Lower leg skin (tissue), 3 donors: ENCODE measurements around the gene MYO1B.

Experiments
- CTCF ChIP-seq, 3 donors: fragments of 450-650 bp; IDR thresholded peaks; one replicate each; pipeline ENCODE4 v1.5.1; 2016; ENCODE audit warnings: antibody characterized with exemption in 3 of 3, mild to moderate bottlenecking in 3 of 3, moderate library complexity in 2 of 3
- POLR2A ChIP-seq, 2 donors: fragments of 450-650 bp; IDR thresholded peaks; one replicate each; pipeline ENCODE4 v1.6.1; 2016 to 2017; ENCODE audit warnings: antibody characterized with exemption in 2 of 2, mild to moderate bottlenecking in 1 of 2, moderate library complexity in 1 of 2

GRCh38 chr2:191311627-191312026 lies 66.4 kb downstream of the MYO1B start:
- TF ChIP-seq CTCF (IDR thresholded peaks at IDR 0.05), result no peak
- no peak for TF ChIP-seq POLR2A (IDR thresholded peaks at IDR 0.05)
